Nucleus accumbens (tissue), 56 donors: ENCODE data around the gene SLC17A5.
"Not testable (repeated sequence)": the region's sequence is repeated elsewhere in the genome, so short reads cannot be mapped to it uniquely, and the experiment has no call there.

Experiments used
- DNase-seq, 56 donors: peaks; one replicate each; lab custom pipeline; 2025; lab: John Stamatoyannopoulos, UW

Gene SLC17A5, protein sequence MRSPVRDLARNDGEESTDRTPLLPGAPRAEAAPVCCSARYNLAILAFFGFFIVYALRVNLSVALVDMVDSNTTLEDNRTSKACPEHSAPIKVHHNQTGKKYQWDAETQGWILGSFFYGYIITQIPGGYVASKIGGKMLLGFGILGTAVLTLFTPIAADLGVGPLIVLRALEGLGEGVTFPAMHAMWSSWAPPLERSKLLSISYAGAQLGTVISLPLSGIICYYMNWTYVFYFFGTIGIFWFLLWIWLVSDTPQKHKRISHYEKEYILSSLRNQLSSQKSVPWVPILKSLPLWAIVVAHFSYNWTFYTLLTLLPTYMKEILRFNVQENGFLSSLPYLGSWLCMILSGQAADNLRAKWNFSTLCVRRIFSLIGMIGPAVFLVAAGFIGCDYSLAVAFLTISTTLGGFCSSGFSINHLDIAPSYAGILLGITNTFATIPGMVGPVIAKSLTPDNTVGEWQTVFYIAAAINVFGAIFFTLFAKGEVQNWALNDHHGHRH

DNA sequence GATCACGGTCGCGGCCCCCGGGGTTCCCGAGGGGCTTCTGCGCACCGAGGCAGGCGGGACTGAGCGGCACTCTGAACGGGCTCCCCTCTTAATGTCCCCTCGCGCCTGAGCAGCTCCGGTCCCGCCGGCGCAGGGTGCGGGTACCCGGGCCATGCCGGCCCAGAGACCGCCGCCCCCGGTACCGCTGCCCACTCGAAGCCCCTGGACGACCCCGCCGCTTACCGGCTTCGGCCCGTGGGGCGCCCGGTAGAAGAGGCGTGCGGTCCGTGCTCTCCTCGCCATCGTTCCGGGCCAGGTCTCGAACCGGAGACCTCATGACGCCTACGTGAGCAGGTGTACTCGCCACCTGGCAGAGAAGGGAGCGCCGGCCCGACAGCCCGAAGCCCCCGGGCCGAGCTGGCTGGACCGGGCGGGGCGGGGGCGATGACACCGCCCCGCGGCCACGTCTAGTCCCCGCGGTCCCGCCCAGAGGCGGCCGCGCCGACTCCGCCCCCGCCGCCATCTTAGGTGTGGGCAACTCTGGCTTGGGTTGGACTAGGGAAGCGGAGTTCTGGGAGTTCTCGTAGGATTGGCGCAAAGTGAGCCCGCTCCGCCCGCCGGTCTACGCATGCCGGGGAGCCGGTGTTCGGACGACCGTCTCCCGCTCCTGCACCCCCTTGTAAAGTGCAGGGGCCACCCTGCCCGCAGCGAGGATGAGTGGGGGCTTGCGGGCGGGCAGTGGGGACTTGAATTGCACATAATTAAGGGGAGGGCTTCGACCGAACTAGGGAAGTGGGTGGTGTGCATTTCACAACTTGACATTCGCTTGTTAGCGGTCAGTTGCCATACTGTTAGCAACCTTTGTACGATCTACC lies at the start of gene SLC17A5:
SLC17A5 (minus strand) TSS at position 422 of the 854 bp plus-strand sequence; CDS start at position 316, 106 bp downstream.
- DNase-seq = peak in 55 of 56 donors; percentile 59 to 96 (median 89)

DNA sequence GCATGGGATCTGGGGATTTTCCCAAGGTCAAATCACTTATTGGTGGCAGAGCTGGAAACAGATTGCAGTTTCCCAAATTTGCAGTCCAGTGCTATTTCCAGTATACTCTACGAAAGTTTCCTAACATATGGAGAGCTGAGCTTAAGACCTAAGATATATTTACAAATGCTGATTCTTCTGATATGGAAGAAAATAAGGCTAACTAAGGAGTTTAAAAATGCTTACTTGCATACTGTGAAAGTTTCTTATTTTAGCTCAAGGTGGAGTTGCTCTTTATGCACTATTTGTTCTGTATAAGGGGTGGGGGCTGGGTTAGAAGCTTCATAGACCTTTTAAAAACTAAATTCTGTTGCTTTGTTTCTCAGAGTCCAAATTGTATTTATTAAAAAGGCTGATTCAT lies 49.7 kb upstream of the SLC17A5 start:
- no peak for DNase-seq

DNA sequence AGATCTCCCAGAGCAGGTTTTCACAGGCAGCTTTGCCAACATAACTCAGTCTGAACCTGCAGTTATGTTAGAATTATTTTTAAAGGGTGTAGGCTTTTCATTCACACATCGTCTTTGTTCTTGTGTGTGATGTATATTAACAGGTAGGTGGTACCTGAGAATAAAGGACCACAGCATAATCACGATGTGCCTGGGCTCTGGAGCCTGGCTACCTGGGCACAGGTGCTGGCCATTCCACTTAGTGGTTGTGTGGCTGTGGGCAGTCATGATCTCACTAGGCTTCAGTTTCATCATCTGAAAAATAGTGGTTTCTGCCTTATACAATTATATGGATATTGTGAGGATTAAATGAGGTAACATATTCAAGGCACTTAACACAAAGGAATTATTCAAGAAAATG lies 48.7 kb upstream of the SLC17A5 start:
- DNase-seq = no peak

DNA sequence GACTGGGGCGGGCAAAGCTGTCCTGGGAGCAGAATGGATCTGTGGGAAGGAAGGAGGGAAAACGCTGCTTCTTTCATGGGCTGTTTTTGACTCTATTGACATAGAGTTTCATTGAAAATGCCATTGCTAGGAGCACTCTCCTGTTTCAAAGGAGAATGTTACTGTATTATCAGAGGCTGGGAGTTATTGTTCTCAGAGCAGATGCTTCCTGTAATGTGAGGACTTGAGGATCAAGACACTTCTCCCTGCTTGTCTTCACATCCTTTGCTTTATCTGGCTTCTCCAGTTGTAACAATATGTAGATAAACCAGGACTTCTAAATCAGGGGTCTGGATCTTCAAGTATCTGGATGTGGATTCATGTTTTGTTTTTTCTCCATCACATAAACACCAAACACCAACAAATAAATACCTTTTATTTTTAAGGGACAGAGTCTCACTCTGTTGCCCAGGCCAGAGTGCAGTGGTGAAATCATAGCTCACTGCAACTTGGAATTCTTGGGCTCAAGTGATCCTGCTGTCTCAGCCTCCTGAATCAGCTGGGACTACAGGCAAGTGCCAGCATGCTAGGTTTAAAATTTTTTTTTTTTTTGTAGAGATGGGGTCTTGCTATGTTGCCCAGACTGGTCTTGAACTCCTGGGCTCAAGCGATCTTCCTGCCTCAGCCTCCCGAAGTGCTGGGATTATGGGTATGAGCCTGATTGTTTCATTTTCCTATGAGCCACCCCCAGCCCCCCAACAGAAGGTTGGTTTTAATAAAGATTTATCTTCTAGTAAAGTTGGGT lies 46.1 kb upstream of the SLC17A5 start:
- no peak for DNase-seq

DNA sequence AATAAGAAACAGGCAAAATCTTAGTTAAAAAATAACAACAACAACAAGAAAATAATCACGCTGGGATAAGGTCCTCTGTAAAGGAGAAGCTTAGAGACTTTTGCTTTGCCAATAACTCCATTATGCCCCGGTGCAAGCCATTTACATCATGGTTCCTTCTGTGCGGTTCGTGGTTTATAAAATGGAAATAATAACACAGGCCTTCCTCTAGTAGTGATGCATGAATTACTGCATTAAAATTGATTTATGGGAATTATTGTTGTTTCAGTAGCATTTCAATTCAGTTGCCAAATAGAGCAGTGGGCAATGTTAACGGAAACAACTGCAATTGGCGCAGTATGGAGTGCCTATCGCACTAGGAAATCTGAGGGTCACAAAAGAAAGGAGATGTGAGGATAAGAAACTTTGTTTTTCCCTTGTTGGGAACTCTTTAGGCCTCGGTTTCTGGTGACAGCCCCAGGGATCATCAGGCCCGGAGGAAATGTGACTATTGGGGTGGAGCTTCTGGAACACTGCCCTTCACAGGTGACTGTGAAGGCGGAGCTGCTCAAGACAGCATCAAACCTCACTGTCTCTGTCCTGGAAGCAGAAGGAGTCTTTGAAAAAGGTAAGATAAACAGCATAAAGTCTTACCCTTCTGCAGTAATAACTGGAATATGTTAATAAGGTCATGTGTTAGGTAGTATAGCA lies 43.3 kb upstream of the SLC17A5 start:
- DNase-seq = no peak

DNA sequence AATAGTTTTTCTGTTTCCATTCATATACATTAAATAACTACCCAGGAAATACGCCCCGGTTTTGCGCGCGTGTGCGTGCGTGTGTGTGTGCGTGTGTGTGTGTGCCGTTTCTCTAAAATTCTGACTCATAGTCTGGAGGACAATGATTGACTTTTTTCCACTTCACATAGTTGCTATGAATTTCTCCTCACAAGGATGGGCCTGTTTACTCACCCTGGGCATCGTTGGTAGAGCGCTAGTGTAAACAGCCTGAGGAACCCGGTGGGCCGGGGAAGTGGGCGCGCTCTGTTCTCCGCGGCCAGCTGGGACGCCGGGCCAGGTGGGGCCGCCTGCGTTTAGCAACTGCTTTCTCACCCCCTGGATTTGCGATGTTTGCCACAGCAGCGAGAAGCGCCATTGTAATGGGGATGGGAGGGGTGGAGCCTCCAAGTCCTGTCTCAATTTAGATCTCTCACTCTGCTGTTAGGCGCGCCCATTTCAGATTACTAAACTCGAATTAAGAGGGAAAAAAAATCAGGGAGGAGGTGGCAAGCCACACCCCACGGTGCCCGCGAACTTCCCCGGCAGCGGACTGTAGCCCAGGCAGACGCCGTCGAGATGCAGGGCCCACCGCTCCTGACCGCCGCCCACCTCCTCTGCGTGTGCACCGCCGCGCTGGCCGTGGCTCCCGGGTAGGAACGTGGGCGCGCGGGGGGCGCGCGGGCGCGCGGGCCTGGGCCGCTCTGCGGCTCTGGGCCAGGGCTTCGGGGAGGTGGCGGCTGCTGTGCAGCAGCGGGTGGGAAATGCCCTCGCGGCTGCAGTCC lies 42.0 kb upstream of the SLC17A5 start, which contains the start of gene CD109:
CD109 (plus strand) TSS at position 585 of the 803 bp plus-strand sequence; CDS start at position 598, 13 bp downstream.
- peak in 30 of 56 donors; percentile 7 to 63 (median 33) for DNase-seq

DNA sequence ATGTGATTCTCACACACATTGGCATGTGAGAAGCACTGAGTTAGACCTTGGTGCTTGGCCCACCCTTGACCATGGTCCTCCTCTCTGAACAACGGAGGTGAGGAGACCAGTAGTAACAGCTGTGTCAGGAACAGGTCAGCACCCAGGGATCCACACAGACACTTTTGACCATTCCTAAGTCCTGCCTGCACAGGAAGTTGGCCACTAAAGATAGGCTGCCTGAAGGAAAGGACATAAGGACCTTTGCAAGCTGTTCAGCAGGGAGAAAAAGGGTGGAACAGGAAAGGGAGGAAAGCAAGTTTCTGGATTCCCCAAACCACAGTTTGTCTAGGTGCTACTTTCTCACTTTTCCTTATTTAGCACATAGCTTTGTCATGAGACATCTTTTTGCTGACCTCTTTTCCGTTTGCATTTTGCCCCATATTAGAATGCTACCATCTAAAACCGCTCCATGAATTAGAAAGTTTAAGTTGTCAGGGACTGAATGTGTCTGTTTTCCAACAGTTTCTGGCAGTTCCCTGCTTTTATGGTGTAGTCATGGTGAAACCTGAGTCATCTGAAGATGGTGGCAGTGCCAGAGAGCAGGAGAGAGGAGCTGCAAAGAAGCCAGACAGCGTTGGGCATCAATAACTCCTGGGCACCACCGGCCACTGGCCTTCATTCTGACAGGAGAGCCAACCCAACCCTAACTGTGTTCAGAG lies 41.1 kb upstream of the SLC17A5 start:
- peak in 31 of 56 donors; percentile 1 to 53 (median 23) for DNase-seq

DNA sequence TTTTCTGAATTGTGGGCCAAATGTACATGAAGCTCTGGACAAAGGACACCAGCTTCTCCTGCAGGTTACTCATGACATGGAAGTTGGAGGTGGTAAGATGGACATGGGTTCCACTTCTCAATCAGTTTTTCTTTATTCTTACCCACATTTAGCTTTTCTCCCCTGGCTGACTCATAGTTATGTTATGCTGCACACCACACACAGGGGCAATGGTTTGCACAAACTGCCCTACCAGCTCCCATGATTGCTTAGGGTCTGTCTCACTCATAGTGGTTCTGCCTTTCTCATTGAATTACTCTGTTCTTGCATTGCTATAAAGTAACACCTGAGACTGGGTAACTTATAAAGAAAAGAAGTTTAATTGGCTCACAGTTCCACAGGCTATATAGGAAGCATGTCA lies 37.7 kb upstream of the SLC17A5 start:
- no peak for DNase-seq

DNA sequence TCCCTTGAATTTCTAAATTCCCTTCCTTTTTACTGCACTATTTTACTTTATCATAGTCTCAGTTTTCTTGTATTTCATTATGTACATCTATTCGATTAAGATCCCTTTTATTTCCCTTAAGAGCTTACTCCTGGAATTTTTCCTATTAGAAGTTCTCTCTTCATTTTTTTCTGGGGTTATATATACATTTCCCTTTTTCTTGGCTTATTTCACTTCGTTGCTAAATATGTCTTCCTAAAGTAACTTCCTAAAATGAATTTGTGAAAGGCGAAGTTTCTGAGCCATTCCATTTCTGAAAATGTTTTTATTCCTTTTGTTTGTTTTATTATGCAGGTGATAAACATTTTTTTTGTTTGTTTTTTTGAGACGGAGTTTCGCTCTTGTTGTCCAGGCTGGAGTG lies 36.3 kb upstream of the SLC17A5 start:
- no peak for DNase-seq

DNA sequence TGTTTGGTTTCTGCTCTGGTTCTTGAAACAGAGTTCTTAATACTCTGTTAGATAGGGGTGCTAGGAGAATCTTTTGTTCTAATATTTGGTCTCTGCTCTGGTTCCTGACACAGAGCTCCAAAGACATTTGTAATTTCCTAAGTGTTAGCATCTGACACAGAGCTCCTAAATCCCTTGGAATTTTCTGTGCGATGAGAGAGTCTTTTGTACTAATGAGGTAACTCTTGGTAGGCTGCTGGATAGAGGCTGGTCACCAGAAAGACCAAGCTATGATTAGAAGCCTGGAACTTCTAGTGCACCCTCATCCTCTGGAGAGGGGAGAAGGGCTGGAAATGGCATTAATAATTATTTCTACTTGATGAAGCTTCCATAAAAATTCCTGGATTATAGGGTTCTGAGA lies 34.6 kb upstream of the SLC17A5 start:
- DNase-seq = no peak

DNA sequence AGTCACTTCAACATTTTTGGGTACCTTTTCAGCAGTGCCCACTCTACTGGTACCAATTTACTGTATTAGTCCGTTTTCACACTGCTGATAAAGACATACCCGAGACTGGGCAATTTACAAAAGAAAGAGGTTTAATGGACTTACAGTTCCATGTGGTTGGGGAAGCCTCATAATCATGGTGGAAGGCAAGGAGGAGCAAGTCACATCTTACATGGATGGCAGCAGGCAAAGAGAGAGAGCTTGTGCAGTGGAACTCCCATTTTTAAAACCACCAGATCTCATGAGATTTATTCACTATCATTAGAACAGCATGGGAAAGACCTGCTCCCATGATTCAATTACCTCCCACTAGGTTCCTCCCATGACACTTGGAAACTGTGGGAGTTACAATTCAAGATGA lies 29.8 kb upstream of the SLC17A5 start:
- DNase-seq = not testable (repeated sequence)

DNA sequence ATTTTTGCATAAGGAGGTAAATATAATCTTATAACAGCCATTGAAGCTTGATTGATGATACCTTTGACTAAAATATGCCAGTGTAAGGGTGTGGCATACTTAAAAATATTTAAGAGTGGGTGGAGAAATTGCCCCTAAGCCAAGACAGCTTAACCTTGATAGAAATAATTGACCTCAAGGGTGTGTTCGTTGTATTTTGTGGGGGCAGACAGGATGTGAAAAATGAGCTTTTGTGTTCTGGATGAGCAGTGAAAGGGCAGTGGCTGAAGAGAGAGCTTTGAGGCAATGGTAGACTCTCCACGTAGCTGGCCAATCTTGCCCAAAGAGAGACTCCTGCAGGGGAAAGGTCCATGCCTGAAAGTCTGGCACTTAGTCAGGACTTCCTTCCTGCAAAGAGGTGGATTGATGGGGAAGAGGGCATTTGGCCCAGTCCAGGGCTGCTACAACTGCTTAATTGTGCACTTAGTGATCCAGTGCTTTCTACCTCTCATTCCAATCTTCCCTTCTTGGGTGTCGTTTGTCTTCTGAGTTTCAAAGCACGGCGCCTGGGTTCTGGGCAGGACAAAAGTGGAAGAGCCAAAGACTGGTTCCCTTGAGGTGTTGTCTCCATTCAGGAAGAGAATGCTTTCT lies 26.6 kb upstream of the SLC17A5 start:
- no peak for DNase-seq

DNA sequence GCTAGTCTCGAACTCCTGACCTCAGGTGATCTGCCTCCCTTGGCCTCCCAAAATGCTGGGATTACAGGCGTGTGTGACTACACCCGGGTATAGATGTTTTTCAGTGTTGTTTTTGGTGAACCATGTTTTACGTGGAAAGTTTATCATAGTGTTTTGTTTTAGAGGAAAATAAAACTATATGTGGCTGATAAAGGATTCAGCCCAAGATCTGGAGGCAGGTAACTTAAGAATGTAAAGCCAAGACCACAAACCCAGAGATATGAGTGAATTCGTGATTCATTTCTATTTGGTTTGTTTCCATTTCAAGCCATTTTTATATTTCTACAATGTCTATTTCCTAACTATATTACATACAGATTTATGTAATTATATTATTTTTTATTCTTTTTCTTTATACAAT lies 26.1 kb upstream of the SLC17A5 start:
- not testable (repeated sequence) for DNase-seq

DNA sequence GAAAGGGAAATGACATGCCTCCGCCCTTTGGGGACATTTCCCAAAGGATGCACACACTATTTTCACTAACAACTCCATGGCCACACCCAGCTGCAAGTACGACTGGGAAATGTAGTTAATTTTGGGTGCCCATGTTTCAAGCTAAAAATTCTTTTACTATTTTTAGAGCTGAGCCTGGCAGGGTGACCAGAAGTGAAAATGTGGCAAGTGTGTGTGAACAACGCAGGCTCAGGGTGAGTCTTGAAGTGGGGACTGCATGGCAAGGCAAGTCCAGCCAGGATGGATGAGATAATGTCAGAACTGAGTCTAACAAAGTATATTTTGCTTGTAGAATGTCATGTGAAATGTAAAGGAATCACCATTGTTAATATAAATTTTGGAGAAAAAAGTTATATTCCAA lies 25.2 kb upstream of the SLC17A5 start:
- DNase-seq = no peak

DNA sequence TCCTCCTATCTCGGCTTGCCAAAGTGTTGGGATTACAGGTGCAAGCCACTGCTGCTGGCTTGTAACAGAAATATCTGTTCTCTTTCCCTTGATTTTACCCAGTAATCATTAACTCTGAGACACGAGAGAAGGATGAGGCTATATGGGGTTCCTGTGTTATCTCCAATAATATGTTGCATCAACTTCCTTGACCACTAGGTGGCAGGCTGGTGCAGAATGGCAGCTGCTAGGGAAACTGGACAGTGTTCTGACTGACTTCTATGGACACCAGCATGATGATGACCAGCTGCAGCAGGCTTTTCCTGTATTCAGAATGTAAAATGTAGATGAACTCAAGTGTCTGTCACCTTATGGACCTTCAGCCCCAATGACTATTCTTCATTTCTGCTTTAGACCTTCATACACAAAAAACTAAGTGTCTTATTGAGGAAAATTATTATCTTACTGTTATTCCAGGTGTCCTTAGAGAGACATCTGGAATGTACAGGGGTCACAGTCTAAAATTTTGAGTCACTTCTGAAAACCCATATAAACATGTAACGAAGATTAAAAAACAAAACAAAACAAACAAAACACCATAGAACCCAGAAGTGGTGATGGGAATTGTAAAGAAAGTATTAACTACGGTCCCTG lies 21.8 kb upstream of the SLC17A5 start:
- peak in 45 of 56 donors; percentile 12 to 85 (median 39) for DNase-seq

DNA sequence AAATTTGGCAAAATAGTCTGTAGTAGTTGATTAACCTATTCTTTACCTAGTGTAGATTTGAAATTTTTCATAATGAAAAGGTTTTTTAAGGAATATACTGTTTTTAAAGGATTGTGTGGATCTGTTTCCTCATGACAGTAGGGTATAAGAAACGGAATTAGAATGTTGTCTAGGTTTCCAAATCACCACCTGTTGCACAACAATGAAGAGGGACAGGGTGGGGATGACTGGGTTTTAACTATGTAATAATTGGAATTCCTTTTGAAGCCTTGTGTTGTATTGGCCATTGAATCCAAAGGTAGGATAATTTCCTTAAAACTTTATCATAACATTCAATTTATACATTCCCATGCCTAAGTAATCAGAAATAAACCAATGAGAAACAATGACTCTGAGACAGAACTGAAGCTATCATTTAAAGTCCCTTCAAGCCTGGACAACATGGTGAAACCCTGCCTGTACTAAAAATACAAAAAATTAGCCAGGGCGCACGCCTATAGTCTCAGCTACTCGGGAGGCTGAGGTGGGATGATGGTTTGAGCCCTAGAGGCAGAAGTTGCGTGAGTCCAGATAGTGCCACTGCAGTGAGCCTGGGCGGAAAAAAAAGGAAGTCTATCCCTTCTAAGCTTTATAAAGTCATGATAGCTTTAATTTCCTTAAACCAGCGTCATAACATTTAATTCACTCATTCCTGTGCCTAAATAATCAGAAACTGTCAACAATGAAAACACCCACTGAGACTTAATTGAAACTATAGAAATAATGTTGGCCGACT lies 18.3 kb upstream of the SLC17A5 start:
- DNase-seq = no peak

DNA sequence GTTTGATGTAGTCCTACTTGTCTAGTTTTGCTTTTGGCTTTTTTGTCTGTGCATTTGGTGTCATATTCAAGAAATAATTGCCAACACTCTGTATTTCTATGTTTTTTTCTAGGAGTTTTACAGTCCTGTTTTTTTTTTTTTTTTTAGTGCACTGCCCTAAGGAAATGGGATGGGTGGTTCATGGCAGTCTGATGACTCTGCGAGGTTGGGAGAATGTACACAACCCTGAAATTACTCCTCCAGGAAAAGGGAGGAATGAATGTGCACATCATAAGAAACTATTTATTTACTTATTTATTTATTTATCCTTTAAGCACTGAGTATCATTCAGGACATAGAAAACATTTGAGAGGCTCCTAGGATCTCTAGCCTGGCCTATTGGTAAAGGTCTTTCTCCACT lies 15.2 kb upstream of the SLC17A5 start:
- no peak for DNase-seq
